Measurements from ENCODE around the gene TRAF5.
"Not testable (repeated sequence)": the region's sequence is repeated elsewhere in the genome, so short reads cannot be mapped to it uniquely, and the experiment has no call there.

The TRAF5 gene

DNA sequence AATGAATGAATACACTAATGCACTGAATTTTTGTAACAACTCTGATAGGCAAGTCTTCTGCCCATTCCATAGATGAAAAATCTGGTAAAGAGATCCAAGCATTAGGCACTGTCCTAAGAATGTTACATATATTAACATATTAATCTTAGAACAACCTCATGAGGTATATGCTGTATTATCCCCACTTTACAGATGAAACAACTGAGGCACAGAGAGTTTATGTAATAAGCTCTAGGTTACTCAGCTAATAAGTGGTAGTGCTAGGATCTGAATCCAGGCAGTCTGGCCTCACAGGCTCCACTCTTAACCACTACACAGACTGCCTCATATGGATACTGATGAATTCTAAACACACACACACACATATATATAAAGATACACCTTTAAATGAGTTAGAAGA, 52.8 kb downstream of the TRAF5 start:
- no peak for DNase-seq

DNA sequence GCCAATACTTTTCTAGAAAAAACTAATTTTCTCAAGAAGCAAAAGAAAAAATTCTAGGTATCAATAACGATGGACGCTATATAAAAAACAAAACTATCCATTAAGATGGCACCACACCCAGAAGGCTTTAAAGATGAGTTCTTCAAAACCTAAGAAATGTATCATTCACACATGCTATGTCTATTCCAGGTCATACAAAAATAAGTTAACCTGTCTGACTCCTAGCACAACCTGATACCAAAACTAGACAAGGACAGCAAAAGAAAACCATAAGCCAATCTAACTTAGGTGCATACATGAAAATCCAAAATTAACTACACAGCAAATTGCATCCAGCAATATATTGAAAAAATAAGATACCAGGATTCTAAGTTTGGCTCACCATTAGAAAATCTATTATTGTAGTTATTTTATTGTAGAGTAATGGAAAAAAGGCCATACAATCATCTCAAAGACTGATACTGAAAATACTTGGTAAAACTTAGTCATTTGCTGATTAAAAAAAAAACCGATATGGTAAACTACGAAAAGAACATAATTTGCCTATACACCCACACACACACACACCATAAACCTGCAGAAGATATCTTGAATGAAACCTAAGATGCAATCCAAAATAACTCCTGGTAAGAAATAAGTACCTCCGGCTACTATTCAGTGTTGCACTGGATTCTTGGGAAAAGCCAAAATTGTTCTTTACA, 55.0 kb downstream of the TRAF5 start:
- no peak for DNase-seq

DNA sequence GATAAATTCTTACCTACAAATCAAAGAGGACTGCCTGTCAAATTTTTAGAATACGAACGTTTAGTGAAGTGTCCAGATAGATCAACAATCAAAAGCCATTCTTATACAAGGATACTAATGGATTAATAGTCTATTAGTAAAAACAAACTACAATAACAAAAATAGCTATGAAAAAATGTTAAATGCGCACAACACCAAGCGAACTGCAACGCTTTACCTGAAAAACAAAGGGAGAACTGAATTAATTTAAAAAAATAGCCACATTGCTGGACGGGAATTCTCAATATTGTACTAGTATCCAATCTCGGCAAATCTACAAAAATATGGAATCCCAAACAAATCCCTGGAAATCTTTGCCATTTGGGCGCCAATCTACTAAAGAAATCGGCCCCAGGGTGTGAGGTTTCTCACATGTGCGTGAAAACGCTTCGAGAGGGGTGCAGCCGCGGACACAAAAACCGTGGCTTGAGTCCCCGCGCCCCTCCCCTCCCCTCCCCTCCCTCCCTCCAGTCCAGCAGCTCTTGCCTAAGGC, 55.6 kb downstream of the TRAF5 start:
- no peak for DNase-seq

DNA sequence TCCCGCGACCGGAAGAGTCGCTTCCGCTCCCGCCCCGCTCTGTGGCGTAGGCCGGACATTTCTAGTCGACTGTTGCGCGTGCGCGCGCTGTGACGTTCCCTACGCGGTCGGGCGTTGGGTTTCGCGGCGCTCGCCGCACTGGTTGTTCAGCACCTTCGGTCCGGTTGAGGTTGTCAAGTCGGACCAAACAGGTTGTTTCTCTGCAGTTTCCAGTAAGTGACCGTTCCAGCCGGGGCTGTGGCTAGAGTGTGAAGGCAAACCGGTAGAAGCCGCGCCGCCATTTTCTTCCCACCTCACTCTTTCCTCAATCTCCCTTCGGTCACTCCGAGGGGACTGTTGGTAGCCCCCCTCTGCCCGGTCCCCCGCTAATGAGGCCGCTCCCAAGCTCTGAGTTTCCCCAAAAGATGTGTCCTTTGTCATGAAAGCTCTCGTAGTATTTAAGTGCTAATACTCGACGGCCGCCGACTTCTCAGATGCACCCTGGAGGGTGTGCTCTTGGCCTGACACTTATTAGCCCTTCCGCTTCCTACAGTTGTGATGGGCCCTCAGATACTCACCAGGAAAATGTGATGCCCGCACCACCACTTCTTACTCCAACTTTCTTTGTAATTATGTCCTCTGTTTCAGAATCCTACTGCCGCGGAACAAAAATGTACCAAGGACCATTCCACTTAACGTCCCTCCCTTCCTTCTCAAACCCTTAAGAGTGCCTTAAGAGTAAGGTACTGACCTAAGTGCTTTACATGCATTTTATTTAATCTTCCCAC, 56.3 kb downstream of the TRAF5 start:
- DNase-seq = peak; percentile 48 to 65

DNA sequence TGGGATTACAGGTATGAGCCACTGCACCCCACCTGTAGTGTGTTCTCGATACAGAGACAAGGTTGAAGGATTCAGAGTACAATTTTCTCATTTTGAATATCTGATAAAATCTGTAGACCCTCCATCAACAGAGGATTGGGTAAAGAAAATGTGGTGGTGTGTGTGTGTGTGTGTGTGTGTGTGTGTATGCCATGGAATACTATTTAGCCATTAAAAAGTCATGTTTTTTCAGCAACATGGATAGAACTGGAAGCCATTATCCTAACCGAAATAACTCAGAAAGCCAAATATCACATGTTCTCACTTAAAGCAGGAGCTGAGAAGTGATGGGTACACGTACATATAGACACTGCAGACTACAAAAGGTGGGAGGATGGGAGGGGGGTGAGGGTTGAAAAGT, 57.9 kb downstream of the TRAF5 start:
- DNase-seq = no peak

DNA sequence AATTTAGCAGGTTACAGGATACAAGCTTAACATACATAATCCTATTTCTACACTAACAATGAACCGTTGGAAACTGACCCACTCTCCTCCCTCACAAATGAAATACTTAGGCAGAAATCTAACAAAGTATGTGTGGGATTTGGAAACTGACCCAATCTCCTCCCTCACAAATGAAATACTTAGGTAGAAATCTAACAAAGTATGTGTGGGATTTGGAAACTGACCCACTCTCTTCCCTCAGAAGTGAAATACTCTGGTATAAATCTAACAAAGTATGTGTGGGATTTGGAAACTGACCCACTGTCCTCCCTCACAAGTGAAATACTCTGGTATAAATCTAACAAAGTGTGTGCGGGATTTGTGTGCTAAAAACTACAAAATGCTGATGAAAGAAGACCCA, 60.3 kb downstream of the TRAF5 start:
- no peak for DNase-seq

DNA sequence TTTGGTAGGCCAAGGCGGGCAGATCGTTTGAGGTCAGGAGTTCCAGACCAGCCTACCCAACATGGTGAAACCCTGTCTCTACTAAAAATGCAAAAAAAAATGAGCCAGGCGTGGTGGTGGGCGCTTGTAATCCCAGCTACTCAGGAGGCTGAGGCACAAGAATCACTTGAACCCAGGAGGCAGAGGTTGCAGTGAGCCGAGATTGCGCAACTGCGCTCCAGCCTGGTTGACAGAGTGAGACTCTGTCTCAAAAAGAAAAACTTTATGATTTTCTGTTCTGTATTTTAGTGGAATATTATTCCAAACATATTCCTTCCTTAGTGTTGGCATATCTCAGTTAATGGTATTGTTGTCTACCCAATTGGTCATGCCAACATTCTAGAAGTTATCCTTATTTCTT, 64.2 kb downstream of the TRAF5 start:
- not testable (repeated sequence) for DNase-seq

DNA sequence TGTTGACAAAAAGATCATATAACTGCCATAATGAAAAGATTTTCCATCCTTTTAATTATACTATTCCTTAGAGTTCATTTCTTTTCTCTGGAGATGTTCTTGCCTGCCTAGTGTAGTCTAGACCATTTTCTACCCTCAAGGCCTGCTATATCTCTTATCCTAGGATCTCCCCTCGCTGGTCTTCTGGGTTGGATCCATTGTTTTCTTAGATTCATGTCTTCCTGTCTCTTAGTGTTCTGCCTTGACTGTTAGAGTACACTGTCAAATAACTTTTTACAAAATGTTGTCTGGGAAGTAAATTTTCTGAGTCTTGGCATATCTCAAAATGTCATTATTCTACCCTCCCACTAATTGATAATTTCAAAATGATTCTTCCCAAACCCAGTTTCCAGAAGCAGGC, 66.6 kb downstream of the TRAF5 start:
- DNase-seq = no peak

DNA sequence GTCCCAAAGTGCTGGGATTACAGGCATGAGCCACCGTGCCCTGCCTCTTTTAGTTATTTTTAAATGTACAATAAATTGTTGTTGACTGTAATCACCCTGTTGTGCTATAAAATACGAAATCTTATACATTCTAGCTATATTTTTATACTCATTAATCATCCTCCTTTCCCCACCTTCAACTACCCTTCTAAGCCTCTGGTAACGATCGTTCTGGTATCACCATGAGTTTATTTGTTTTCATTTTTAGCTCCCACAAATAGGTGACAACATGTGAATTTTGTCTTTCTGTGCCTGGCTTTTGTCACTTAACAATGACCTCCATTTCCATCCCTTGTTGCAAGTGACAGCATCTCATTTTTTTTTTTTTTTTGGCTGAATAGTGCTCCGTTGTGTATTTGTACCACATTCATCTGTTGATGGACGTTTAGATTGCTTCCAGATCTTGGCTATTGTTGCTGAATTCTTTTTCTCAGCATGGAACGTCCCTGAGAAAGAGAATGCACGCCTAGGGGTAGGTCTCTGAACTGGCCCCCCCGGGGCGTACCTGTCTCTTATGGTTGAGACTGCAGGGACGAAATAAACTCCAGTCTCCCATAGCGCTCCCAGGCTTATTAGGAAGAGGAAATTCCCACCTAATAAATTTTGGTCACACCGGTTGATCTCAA, 71.8 kb downstream of the TRAF5 start:
- DNase-seq = not testable (repeated sequence)

DNA sequence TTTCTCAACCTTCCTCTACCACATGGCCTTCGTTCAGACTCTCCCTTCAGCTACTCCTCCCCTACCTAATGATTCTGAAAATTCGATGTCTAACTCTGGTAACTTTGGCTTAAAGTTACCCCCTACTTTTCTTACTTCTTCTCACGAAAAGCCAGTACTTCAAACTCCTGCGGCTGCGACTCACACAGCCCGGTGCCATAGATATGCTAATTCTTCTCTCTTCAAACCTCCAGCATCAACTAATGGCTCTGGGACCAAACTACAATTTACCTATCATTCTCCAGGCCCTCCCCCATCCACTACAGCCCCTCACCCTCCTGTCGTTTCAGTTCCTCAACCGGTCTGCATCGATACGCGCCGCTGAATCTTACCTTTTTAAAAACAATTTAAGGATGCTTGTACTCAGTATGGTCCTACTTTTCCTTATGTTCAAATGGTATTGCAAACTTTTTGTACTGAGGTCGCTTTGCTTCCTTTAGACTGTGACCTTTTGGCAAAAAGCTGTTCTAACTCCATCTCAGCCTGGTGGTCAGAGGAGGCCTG, 73.3 kb downstream of the TRAF5 start:
- not testable (repeated sequence) for DNase-seq

DNA sequence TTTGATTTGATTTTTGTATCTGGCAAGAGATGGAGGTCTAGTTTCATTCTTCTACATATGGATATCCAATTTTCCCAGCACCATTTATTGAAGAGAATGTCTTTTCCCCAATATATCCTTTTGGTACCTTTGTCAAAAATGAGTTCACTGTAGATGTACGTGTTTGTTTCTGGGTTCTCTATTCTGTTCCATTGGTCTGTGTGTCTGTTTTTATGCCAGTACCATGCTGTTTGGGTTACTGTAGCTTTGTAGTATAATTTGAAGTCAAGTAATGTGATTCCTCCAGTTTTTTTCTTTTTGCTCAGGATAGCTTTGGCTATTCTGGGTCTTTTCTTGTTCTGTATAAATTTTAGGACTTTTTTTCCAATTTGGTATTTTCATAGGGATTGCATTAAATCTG, 75.1 kb downstream of the TRAF5 start:
- not testable (repeated sequence) for DNase-seq

DNA sequence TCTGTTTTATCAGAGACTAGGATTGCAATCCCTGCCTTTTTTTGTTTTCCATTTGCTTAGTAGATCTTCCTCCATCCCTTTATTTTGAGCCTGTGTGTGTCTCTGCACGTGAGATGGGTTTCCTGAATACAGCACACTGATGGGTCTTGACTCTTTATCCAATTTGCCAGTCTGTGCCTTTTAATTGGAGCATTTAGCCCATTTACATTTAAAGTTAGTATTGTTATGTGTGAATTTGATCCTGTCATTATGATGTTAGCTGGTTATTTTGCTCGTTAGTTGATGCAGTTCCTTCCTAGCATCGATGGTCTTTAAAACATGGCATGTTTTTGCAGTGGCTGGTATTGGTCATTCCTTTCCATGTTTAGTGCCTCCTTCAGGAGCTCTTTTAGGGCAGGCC, 79.5 kb downstream of the TRAF5 start:
- DNase-seq = not testable (repeated sequence)

DNA sequence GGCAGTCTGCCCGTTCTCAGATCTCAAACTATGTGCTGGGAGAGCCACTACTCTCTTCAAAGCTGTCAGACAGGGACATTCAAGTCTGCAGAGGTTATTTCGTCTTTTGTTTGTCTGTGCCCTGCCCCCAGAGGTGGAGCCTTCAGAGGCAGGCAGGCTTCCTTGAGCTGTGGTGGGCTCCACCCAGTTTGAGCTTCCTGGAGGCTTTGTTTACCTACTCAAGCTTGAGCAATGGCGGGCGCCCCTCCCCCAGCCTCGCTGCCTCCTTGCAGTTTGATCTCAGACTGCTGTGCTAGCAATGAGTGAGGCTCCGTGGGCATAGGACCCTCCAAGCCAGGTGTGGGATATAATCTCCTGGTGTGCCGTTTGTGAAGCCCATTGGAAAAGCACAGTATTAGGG, 81.1 kb downstream of the TRAF5 start:
- DNase-seq = not testable (repeated sequence)

DNA sequence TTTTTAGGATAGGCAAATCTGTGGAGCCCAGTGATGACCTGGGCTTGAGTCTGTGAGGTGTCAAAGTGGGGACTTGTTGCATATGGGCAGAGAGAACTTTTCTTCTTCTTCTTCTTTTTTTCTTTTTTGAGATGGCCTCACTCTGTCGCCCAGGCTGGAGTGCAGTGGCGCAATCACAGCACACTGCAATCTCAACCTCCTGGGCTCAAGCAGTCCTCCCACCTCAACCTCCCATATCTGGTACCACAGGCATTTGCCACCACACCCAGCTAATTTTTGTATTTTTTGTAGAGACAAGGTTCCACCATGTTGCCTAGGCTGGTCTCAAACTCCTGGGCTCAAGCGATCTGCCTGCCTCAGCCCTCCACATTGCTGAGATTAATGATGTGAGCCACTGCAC, 85.0 kb downstream of the TRAF5 start:
- no peak for DNase-seq

DNA sequence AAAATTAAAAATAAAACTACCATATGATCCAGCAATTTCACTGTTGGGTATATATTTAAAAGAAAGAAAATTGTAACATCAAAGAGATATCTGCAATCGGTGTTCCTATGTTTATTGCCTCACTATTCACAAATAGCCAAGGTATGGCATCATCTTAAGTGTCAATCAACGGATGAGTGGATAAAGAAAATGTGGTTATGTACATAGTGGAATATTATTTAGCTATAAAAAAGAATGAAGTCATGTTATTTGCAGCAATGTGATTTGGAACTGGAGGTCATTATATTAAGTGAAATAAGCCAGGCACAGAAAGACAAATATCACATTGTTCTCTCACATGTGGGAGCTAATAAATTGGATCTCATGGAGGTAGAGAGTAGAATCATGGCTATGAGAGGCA, 89.1 kb downstream of the TRAF5 start:
- DNase-seq = no peak

DNA sequence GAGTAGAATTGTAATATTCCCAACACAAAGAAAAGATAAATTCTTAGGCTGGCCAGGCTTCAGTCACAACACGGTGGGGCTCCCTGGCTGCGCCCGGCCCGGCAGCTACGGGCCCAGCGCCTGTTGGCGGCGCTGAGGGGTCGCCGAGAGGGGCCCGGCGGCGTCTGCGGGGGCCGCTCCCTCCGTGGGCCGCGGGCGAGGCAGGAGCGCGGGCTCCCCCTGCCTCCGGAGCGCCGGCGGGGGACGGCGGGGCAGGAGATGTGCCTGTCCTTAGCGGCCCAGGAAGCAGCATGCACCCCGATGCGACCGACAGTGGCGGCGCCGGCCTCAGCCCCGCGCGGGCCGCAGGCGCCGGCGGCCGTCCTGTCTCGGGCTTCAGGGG, 89.6 kb downstream of the TRAF5 start:
- DNase-seq = not testable (repeated sequence)

DNA sequence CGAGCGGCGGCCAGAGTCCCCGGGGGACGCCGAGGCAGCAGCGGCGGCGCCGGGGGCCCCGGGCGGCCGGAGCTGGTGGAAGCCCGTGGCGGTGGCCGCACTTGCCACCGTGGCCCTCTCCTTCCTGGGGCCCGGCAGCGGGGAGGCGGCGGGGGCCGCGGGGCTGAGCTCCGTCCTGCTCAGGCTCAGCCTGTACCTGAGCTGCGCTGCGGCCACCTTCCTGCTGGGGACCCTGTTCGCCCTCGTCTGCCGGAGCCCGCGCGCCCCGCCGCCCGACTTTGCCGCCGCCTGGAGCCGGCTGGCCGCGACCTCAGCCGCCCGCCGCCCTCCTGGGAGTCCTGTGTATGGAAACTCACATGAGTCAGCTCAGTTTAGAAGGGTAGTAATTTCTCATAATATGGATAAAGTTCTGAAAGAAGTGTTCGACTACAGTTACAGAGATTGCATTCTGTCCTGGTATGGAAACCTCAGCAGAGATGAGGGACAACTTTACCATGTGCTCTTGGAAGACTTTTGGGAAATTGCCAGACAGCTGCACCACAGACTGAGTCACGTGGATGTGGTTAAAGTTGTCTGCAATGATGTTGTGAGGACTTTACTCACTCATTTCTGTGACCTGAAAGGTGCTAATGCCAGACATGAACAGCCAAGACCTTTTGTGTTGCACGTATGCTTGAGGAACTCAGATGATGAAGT, 90.1 kb downstream of the TRAF5 start:
- DNase-seq = not testable (repeated sequence)

DNA sequence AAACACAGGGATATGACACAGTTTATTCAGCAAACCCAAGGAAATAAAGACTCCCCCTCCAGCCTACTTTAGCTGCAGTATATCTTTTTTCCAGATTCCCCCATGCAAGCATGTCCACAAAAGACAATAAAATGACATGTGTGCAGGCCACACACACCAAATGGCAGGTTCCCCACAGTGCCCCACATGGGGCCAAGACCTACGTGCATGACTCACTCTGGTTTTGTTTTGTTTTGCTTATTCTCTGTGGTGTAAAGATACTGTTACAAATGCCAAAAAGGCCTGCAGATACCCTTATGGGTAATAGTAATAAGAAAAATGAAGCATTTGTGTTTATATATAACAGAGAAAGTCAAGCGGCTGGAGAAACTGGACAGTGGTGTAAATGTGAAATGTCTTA, 93.8 kb downstream of the TRAF5 start:
- no peak for DNase-seq

DNA sequence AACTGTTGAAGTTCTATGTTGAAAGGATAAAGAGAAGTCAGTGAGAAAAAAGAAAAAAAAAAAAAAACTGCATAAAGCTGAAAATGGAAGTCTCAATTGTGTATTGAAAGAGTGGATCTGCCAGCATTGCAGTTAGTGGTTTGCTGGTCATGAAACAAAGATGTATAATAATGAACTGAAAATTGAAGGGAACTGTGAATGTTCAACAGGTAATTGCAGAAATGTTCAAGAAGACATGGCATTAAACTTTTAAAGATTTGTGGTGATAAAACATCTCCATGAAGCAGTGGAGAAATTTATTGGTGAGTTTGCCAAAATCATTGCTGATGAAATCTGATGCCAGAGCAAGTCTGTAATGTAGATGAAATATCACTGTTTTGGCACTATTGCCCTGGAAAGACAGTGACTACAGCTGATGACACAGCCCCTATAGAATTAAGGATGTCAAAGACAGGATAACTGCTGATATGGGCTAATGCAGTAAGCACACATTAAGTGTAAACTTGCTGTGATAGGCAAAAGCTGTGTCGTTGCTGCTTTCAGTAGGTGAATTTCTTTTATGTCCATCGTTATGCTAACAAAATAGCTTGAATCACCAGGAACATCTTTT, 94.3 kb downstream of the TRAF5 start:
- no peak for DNase-seq

DNA sequence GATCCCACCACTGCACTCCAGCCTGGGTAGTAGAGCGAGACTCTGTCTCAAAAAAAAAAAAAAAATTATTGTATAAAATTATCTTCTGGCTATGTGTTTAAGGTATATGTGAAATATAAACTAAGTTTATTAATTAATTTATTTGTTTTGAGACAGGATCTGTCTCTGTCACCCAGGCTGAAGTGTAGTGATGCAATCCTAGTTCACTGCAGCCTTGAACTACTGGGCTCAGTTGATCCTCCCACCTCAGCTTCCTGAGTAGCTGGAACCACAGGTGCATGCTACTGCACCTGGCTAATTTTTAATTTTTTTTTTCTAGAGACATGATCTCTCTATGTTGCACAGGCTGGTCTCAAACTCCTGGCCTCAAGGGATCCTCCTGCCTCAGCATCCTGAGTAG, 97.4 kb downstream of the TRAF5 start:
- DNase-seq = no peak
